ENCODE measurements around the gene RBM6.

DNA sequence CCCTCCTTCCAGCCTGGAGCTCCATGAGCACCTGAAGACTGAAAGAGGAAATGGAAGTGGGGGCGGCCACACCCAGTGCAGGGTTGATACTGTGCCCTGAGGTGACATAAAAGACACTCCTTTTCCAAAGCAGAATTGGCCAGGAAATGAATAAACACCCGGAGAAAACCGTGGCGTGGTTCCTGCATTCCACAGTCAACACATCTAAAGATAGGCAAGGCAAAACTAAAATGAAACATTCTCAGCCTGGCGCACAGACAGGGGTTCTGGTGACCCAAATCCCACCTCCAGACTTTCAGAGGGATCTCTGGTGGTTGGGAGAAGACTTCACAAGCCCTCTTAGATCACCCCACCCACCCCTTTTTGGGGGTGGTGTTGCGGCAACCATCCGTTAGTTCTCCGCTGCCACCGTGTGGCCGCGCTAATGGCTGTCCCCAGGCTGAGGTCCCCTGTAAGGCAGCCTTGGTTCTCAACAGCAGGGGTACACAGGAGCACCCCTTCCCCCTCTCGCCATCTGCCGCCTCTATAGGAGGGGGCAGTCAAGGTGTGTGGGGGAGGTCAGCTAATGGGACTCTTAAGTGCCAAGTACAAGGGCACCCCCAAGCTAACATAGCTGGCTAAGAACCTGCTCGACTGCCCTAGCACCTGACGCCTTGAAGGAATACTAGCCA is 33.7 kb upstream of the RBM6 start:
- TF ChIP-seq POLR2AphosphoS5 (IDR thresholded peaks at IDR 0.05) (peak; percentile 46 to 89 (median 71)), POLR2A (IDR thresholded peaks at IDR 0.05) (no peak), EP300 (IDR thresholded peaks at IDR 0.05; ENCODE audit: low read depth) (no peak)
- TF ChIP-seq, protein P1, sequence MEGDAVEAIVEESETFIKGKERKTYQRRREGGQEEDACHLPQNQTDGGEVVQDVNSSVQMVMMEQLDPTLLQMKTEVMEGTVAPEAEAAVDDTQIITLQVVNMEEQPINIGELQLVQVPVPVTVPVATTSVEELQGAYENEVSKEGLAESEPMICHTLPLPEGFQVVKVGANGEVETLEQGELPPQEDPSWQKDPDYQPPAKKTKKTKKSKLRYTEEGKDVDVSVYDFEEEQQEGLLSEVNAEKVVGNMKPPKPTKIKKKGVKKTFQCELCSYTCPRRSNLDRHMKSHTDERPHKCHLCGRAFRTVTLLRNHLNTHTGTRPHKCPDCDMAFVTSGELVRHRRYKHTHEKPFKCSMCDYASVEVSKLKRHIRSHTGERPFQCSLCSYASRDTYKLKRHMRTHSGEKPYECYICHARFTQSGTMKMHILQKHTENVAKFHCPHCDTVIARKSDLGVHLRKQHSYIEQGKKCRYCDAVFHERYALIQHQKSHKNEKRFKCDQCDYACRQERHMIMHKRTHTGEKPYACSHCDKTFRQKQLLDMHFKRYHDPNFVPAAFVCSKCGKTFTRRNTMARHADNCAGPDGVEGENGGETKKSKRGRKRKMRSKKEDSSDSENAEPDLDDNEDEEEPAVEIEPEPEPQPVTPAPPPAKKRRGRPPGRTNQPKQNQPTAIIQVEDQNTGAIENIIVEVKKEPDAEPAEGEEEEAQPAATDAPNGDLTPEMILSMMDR (IDR thresholded peaks at IDR 0.05) = peak; percentile 61 to 85 (median 67)
